ENCODE measurements around the gene CHST11. TPM values are rescaled to one million over a fixed set of nuclear protein-coding genes. Genes with fewer than 3 reads are reported as not detected.

Gene CHST11
- total RNA-seq, 2 experiments from 2014 or later: 53.4 to 53.6 TPM

- Histone ChIP-seq H3K27me3 (ENCODE audit: control insufficient read depth in 1 of 2, insufficient read depth in 2 of 2, low read length in 2 of 2) (no peaks in the 10 kb centered on the region), H3K9me3 (ENCODE audit: control insufficient read depth in 1 of 2, insufficient read depth in 1 of 2, low read length in 2 of 2) (no peaks in the 10 kb centered on the region), H3K4me1 (ENCODE audit: insufficient read depth, low read length) (peaks cover 28% of the 10 kb centered on the region), H3K4me3 (ENCODE audit: low read length) (no peak overlapping the region), H3K36me3 (ENCODE audit: insufficient read depth, low read length) (peaks cover 3% of the 10 kb centered on the region), H3K27ac (ENCODE audit: low read depth in 1 of 2, low read length in 2 of 2) (peak overlapping the region in 1 of 2 donors; percentile 51)
- peaks cover 25% of the 10 kb centered on the region for H3K36me3 Mint-ChIP-seq (ENCODE audit: low read depth)
- TF ChIP-seq CTCF (IDR thresholded peaks at IDR 0.05): no peak
- H3K4me3 Mint-ChIP-seq: peak overlapping the region; percentile 54
- ChIA-PET POLR2A (no interaction called here), CTCF (interaction anchor here (0.9 kb wide), 1 partner anchor 28 kb away, joined by 3 read pairs; no protein-coding TSS in a partner anchor)
- peak overlapping the region; percentile 78 for H3K27ac Mint-ChIP-seq
- peaks cover 6% of the 10 kb centered on the region for H3K9me3 Mint-ChIP-seq
- DNase-seq (peak in 2 of 14 experiments; percentile 32 to 33), ATAC-seq (ENCODE audit: poor library complexity) (no peak)
- no peaks in the 10 kb centered on the region for H3K27me3 Mint-ChIP-seq
- intact Hi-C loops (cut with DNase I, micrococcal nuclease): no loop called here
- peaks cover 51% of the 10 kb centered on the region for H3K4me1 Mint-ChIP-seq (ENCODE audit: low read depth)
Observed at GRCh38 chr12:104643093-104643818, 186.5 kb downstream of the CHST11 start.

DNA sequence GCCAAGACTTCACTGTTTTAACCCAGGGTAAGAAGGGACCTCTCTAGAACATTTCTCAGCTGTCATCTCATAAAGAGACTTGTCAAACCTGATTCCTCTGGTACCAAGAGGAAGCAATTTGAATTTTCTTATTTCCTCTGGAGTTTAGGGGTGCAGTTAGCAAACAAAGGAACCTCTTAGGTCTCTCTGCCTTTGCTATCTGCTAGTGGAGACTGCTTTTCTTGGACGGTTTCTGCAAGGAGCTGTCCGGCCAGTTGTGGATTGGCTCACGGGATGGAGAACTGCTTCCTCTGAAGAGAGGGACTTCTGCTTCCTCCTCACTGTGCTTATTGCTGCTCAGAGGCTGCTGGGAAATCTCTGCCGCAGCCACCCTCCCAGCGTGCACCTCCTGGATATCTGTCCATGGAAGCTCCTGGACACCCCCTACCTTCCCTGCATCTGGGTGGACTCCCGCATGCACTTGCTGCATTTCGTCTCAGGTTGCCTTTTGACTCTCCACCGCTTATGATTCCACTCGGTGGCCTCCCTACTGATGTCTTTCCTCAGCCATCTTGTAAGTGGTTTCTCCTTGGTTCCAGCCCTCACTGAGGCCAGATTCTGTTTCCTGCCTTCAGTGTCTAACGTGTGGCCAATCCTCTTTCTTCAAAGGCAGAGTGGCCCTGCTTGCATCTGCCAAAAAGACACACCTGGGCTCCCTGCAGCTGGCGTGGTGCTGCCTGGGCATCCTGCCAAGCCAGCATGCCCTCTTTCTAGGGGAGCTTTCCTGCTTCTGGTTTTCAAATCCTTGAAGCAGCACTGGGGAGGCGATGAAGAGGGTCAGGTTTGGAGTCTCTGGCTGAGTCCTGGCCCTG, 187.3 kb downstream of the CHST11 start:
- no peak overlapping the region for H3K4me3 ChIP-seq (ENCODE audit: low read length)
- TF ChIP-seq CTCF (IDR thresholded peaks at IDR 0.05): no peak
- ChIA-PET POLR2A (interaction anchor here (0.9 to 1.2 kb wide), 2 partner anchors 10 to 145 kb away, joined by 3 read pairs; no protein-coding TSS in a partner anchor), CTCF (interaction anchor here (0.9 kb wide), 1 partner anchor 29 kb away, joined by 3 read pairs; no protein-coding TSS in a partner anchor)
- H3K9me3 ChIP-seq (ENCODE audit: control insufficient read depth in 1 of 2, insufficient read depth in 1 of 2, low read length in 2 of 2): no peaks in the 10 kb centered on the region
- Mint-ChIP-seq H3K36me3 (ENCODE audit: low read depth) (peaks cover 25% of the 10 kb centered on the region), H3K27me3 (no peaks in the 10 kb centered on the region), H3K4me1 (ENCODE audit: low read depth) (peaks cover 51% of the 10 kb centered on the region), H3K9me3 (peaks cover 6% of the 10 kb centered on the region), H3K4me3 (peak overlapping the region; percentile 27), H3K27ac (peak overlapping the region; percentile 78)
- H3K4me1 ChIP-seq (ENCODE audit: insufficient read depth, low read length): peaks cover 23% of the 10 kb centered on the region
- H3K27ac ChIP-seq (ENCODE audit: low read depth in 1 of 2, low read length in 2 of 2): peak overlapping the region in 1 of 2 donors; percentile 51
- ATAC-seq (ENCODE audit: poor library complexity) (no peak), DNase-seq (peak in 3 of 14 experiments; percentile 24 to 31 (median 29))
- intact Hi-C loops (cut with DNase I, micrococcal nuclease): no loop called here
- H3K27me3 ChIP-seq (ENCODE audit: control insufficient read depth in 1 of 2, insufficient read depth in 2 of 2, low read length in 2 of 2): no peaks in the 10 kb centered on the region
- H3K36me3 ChIP-seq (ENCODE audit: insufficient read depth, low read length): peaks cover 3% of the 10 kb centered on the region

DNA sequence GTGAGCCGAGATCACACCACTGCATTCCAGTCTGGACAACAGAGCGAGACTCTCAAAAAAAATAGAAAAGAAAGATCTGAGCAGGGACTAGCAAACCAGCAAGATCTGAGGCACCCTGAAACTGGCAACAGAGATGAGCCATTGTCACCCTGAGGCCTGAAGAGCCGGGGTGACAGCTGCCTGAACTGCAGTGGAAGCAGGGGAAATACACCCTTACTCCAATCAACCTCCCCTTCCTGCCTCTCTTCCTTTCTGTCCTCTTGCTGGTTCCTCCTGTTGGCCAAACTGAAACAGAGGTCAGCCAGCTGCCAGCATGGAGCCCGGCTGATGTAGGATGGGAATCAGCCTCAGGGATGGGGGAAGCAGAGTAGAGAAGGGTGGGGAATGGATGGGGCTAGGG, 192.0 kb downstream of the CHST11 start:
- H3K4me1 Mint-ChIP-seq (ENCODE audit: low read depth): peaks cover 51% of the 10 kb centered on the region
- H3K27me3 ChIP-seq (ENCODE audit: control insufficient read depth in 1 of 2, insufficient read depth in 2 of 2, low read length in 2 of 2): no peaks in the 10 kb centered on the region
- H3K4me3 ChIP-seq (ENCODE audit: low read length): no peak overlapping the region
- TF ChIP-seq CTCF (IDR thresholded peaks at IDR 0.05): no peak
- ATAC-seq (ENCODE audit: poor library complexity) (no peak), DNase-seq (peak in 1 of 14 experiments; percentile 26)
- no peak overlapping the region for H3K27ac ChIP-seq (ENCODE audit: low read depth in 1 of 2, low read length in 2 of 2)
- no peaks in the 10 kb centered on the region for H3K9me3 ChIP-seq (ENCODE audit: control insufficient read depth in 1 of 2, insufficient read depth in 1 of 2, low read length in 2 of 2)
- intact Hi-C loops (cut with DNase I, micrococcal nuclease): no loop called here
- no peak overlapping the region for H3K27ac Mint-ChIP-seq
- peaks cover 9% of the 10 kb centered on the region for H3K36me3 ChIP-seq (ENCODE audit: insufficient read depth, low read length)
- H3K27me3 Mint-ChIP-seq: no peaks in the 10 kb centered on the region
- POLR2A ChIA-PET: no interaction called here
- peaks cover 3% of the 10 kb centered on the region for H3K9me3 Mint-ChIP-seq
- H3K36me3 Mint-ChIP-seq (ENCODE audit: low read depth): peaks cover 13% of the 10 kb centered on the region
- CTCF ChIA-PET: no interaction called here
- H3K4me3 Mint-ChIP-seq: no peak overlapping the region
- H3K4me1 ChIP-seq (ENCODE audit: insufficient read depth, low read length): peaks cover 17% of the 10 kb centered on the region

All from CD4-positive, alpha-beta T cell (primary cell).